GM23248 (cell line): ENCODE measurements around the gene ASPSCR1. TPM values are rescaled to one million over a fixed set of nuclear protein-coding genes. Genes with fewer than 3 reads are reported as not detected.

Source experiments
- DNase-seq: peaks from one replicate; pipeline ENCODE4 v3.0.0-alpha.2; 2015
- H2AFZ ChIP-seq: fragments of 200-600 bp; sonication (generic); 2 replicates; pipeline ENCODE4 v1.6.1; 2016; ENCODE audit warnings: antibody characterized with exemption
- H3F3A ChIP-seq: fragments of 200-600 bp; sonication (generic); 2 replicates; pipeline ENCODE4 v1.6.1; 2016; ENCODE audit warnings: mild to moderate bottlenecking, antibody characterized with exemption, mixed run types; ENCODE audit not compliant: insufficient read depth
- H3K27ac ChIP-seq: fragments of 200-600 bp; sonication (generic); 2 replicates; pipeline ENCODE4 v1.5.1; 2016; ENCODE audit warnings: mild to moderate bottlenecking
- H3K27me3 ChIP-seq: fragments of 200-600 bp; sonication (generic); replicated peaks from 2 replicates; pipeline ENCODE4 v1.6.1; 2016; ENCODE audit warnings: mild to moderate bottlenecking; ENCODE audit not compliant: insufficient read depth
- H3K36me3 ChIP-seq: fragments of 200-600 bp; sonication (generic); 2 replicates; pipeline ENCODE4 v1.6.1; 2016; ENCODE audit warnings: low read depth, mild to moderate bottlenecking
- H3K4me1 ChIP-seq: fragments of 200-600 bp; sonication (generic); 2 replicates; pipeline ENCODE4 v1.6.1; 2016; ENCODE audit warnings: mild to moderate bottlenecking; ENCODE audit not compliant: insufficient read depth
- H3K4me2 ChIP-seq: fragments of 200-600 bp; sonication (generic); one replicate; pipeline ENCODE4 v1.6.1; 2016; ENCODE audit warnings: mild to moderate bottlenecking; ENCODE audit not compliant: unreplicated experiment
- H3K4me3 ChIP-seq: fragments of 200-600 bp; sonication (generic); 2 replicates; pipeline ENCODE4 v1.5.1; 2016; ENCODE audit warnings: mild to moderate bottlenecking
- H3K79me2 ChIP-seq: fragments of 200-600 bp; sonication (generic); 2 replicates; pipeline ENCODE4 v1.6.1; 2016; ENCODE audit warnings: mild to moderate bottlenecking; ENCODE audit not compliant: insufficient read depth
- H3K9ac ChIP-seq: fragments of 200-600 bp; sonication (generic); 2 replicates; pipeline ENCODE4 v1.6.1; 2016; ENCODE audit warnings: mild to moderate bottlenecking
- H3K9me2 ChIP-seq: fragments of 200-600 bp; sonication (generic); 2 replicates; pipeline ENCODE4 v1.6.1; 2016; ENCODE audit warnings: mixed run types, mild to moderate bottlenecking, moderate library complexity; ENCODE audit not compliant: insufficient read depth
- H3K9me3 ChIP-seq: fragments of 200-600 bp; sonication (generic); one replicate; pipeline ENCODE4 v1.6.1; 2017; ENCODE audit warnings: low read depth
- H4K20me1 ChIP-seq: fragments of 200-600 bp; sonication (generic); 2 replicates; pipeline ENCODE4 v1.6.0; 2016; ENCODE audit not compliant: insufficient read depth
- EZH2 ChIP-seq: fragments of 200-600 bp; sonication (generic); IDR thresholded peaks from 2 replicates; pipeline ENCODE4 v1.6.1; 2018; ENCODE audit warnings: antibody characterized with exemption, mild to moderate bottlenecking; ENCODE audit not compliant: insufficient read depth, poor library complexity, severe bottlenecking
- EZH2phosphoT487 ChIP-seq: fragments of 200-600 bp; sonication (generic); IDR thresholded peaks from 2 replicates; pipeline ENCODE4 v1.6.1; 2018; ENCODE audit warnings: antibody characterized with exemption, moderate library complexity, mild to moderate bottlenecking, low read depth; ENCODE audit not compliant: insufficient read depth
- WGBS, 2 experiments: methylation state at CpG; one replicate each; pipeline ENCODE4 v1.1.6; 2015 to 2017; ENCODE audit warnings: low lambda C conversion rate in 2 of 2, low coverage in 1 of 2; ENCODE audit errors: missing lambda C conversion rate in 2 of 2; 5-methylcytosine and 5-hydroxymethylcytosine counted together
- in situ Hi-C: fragments of 300-500 bp; cut with MboI; formaldehyde crosslinking; loops from 2 replicates; pipeline ENCODE4 v1.15.0; 2020
- polyA plus RNA-seq: library from polyadenylated mRNA; unstranded; fragments of >200 nt; fragmentation: Nextera tagmentation; extraction: Ambion mirVana; gene quantifications from 2 replicates; pipeline ENCODE4 v1.2.1, GENCODE V29; 2016
- total RNA-seq: library from RNA; depleted of rRNA; stranded (reverse); fragments of >200 nt; shearing (Covaris generic); gene quantifications from 2 replicates; pipeline ENCODE4 v1.2.3, GENCODE V29; 2014

Gene ASPSCR1
- total and polyA plus RNA-seq, 2 experiments from 2014 or later: 20.6 to 23.5 TPM

- in situ Hi-C loops: no loop called here
- 89 to 90% methylated on average over 18 to 23 of the region's 25 CpGs for WGBS, 2 experiments
- Histone ChIP-seq H3K4me2 (no peak overlapping the region), H3K4me1 (peaks cover 5% of the 10 kb centered on the region), H3K9ac (no peak overlapping the region), H3K36me3 (no peaks in the 10 kb centered on the region), H3K9me3 (no peaks in the 10 kb centered on the region), H3K27me3 (no peaks in the 10 kb centered on the region), H4K20me1 (no peaks in the 10 kb centered on the region), H3K79me2 (peaks cover 21% of the 10 kb centered on the region), H3K4me3 (no peak overlapping the region), H3F3A (no peaks in the 10 kb centered on the region), H3K27ac (no peak overlapping the region), H3K9me2 (no peaks in the 10 kb centered on the region), H2AFZ (no peak overlapping the region)
- DNase-seq: no peak
- TF ChIP-seq EZH2phosphoT487 (no peak), EZH2 (no peak)
Measured at GRCh38 chr17:82047914-82048570, 70.6 kb downstream of the ASPSCR1 start.

GRCh38 chr17:82048571-82048971 lies 71.1 kb downstream of the ASPSCR1 start:
- H3K27me3 ChIP-seq: no peaks in the 10 kb centered on the region
- no peaks in the 10 kb centered on the region for H3F3A ChIP-seq
- H3K36me3 ChIP-seq: no peaks in the 10 kb centered on the region
- no peak overlapping the region for H3K27ac ChIP-seq
- H3K79me2 ChIP-seq: peaks cover 26% of the 10 kb centered on the region
- WGBS, 2 experiments: 85 to 90% methylated on average over 8 to 19 of the region's 20 CpGs
- H3K9me3 ChIP-seq: no peaks in the 10 kb centered on the region
- DNase-seq: no peak
- H4K20me1 ChIP-seq: no peaks in the 10 kb centered on the region
- H3K9ac ChIP-seq: no peak overlapping the region
- in situ Hi-C loops: no loop called here
- no peak overlapping the region for H3K4me3 ChIP-seq
- H3K4me2 ChIP-seq: no peak overlapping the region
- H3K4me1 ChIP-seq: peaks cover 6% of the 10 kb centered on the region
- no peak overlapping the region for H2AFZ ChIP-seq
- H3K9me2 ChIP-seq: no peaks in the 10 kb centered on the region
- TF ChIP-seq EZH2 (no peak), EZH2phosphoT487 (no peak)

GRCh38 chr17:82049106-82049505 lies 71.7 kb downstream of the ASPSCR1 start:
- peaks cover 6% of the 10 kb centered on the region for H3K4me1 ChIP-seq
- no peaks in the 10 kb centered on the region for H3K9me2 ChIP-seq
- peak; percentile 31 for DNase-seq
- no peaks in the 10 kb centered on the region for H3K27me3 ChIP-seq
- H3K9me3 ChIP-seq: no peaks in the 10 kb centered on the region
- 65 to 70% methylated on average over 8 of the region's 8 CpGs for WGBS, 2 experiments
- no peak overlapping the region for H3K4me3 ChIP-seq
- peaks cover 31% of the 10 kb centered on the region for H3K79me2 ChIP-seq
- in situ Hi-C loops: no loop called here
- no peaks in the 10 kb centered on the region for H3F3A ChIP-seq
- no peak overlapping the region for H2AFZ ChIP-seq
- H3K9ac ChIP-seq: no peak overlapping the region
- no peaks in the 10 kb centered on the region for H3K36me3 ChIP-seq
- H4K20me1 ChIP-seq: no peaks in the 10 kb centered on the region
- no peak overlapping the region for H3K4me2 ChIP-seq
- no peak for TF ChIP-seq EZH2phosphoT487
- no peak for TF ChIP-seq EZH2
- H3K27ac ChIP-seq: no peak overlapping the region

- in situ Hi-C loops: no loop called here
- no peaks in the 10 kb centered on the region for H4K20me1 ChIP-seq
Measured at GRCh38 chr17:82049521-82049971, 72.1 kb downstream of the ASPSCR1 start.

More at GRCh38 chr17:82049521-82049971, 72.1 kb downstream of the ASPSCR1 start:
- Histone ChIP-seq H3K4me2 (no peak overlapping the region), H3K9me2 (no peaks in the 10 kb centered on the region), H3K9me3 (no peaks in the 10 kb centered on the region), H3K27ac (no peak overlapping the region), H3K79me2 (peaks cover 33% of the 10 kb centered on the region), H3K4me3 (no peak overlapping the region), H3K9ac (no peak overlapping the region), H2AFZ (no peak overlapping the region), H3K4me1 (peaks cover 6% of the 10 kb centered on the region), H3K36me3 (no peaks in the 10 kb centered on the region), H3F3A (no peaks in the 10 kb centered on the region), H3K27me3 (no peaks in the 10 kb centered on the region)
- no peak for DNase-seq
- 92 to 94% methylated on average over 8 to 16 of the region's 16 CpGs for WGBS, 2 experiments
- TF ChIP-seq EZH2phosphoT487: no peak
- TF ChIP-seq EZH2: no peak
